HG02798 (cell line): ENCODE measurements around the gene ACOXL.

Experiments used
- ATAC-seq: cut with Tn5 transposase; IDR thresholded peaks from one replicate; pipeline ENCODE4 v1.9.1; 2021; ENCODE audit warnings: mild to moderate bottlenecking; ENCODE audit not compliant: unreplicated experiment, poor library complexity

The ACOXL gene

DNA sequence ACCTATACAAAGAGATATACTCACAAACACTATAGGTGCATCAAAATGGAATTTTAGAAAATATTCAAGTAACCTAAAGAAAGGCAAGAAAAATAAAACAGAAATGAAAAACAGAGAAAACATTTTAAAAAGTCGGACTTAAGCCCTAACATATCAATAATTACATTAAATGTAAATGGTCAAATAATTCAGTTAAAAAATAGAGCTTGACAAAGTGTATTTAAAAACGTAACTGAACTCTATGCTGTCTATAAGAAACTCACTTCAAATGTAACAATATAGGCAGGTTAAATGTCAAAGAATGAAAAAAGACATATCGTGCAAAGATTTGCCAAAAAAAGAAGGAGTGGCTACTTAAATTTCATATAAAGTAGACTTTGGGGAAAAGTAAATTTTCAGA, 163.9 kb downstream of the ACOXL start:
- ATAC-seq, result no peak

- no peak for ATAC-seq
Measured at GRCh38 chr2:110897966-110898365, 165.6 kb downstream of the ACOXL start.

DNA sequence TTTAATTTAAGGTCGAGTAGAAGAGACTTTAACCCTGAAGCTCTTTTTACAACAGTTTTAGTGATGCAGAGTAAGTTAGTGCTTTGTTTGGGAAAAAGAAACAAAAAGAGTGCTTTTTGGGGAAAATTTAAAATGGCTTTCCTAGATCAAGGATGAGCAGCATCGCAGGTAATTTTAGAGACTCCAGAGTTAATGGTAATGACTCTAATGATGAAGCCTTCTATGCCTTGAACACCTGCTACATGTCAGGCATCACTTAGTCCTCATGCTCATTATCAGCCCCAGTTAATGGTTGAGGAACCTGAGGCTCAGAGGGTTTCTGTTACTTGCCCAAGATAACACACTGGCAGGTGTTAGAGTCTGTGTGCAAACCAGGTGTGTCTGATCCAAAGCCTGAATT, 167.8 kb downstream of the ACOXL start:
- ATAC-seq, result no peak

- no peak for ATAC-seq
Measured at GRCh38 chr2:110903548-110903947, 171.2 kb downstream of the ACOXL start.

DNA sequence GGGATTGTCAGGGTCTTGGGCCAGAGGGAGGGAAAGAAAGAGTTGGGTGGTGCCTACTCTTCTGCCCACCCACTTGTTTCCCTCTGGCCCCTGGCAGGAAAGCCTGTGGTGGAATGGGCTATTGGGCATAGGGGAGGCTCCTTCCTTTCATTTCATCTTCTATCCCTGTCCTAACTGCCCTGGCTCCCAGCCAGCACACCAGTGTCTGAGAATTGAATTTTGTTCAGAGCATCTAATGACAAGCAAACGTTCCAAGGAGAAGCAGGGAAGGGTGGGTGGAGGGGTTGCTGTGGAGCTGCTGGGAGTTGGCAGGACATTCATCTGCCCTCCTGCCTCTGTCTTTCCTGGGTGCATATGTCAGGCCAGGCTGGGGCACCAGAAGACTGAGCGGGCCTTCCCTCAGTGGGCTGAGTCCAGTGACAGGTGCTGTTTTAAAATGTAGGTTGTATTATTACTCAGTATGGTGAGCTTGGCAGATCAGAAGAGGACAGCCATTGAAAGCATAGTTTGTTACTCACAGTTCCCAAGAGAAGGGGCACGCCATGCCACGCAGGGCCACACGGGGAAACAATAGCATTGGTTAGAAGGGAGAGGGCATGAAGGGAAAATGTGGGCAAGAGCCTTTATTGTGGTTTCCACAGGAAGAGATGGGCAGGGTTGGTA, 171.9 kb downstream of the ACOXL start:
- ATAC-seq, result no peak

GRCh38 chr2:110904779-110905148, 172.4 kb downstream of the ACOXL start:
- ATAC-seq, result no peak

GRCh38 chr2:110905217-110905616, 172.8 kb downstream of the ACOXL start:
- ATAC-seq, result no peak

DNA sequence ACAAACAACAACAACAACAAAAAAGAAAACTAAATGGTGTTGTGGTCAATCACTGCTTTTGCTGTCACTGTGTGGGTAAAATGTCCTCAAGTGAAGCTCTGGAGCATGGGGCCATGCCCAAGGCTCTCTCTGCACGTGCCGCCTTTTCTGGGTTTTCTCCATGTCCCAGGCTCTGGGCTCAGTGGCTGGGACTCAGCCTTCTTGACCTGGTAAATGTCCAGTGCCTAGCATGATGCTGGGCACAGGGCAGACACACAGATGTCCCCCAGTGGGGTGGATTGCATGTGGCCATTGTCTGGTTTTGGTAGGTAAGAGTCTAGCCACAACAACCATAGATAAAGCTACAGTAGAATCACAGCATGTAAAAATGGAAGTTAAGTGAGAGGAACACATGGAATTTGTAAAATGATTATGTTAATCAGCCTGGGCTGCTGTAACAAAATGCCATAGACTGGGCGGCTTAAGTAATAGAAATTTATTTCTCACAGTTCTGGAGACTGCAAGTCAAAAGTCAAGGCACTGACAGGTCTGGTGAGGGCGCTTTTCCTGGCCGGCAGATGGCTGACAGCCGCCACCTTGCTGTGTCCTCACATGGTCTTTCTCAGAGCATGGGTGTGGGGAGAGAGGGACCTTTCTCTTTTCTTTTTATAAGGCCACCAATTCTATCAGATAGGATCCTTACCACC, 174.4 kb downstream of the ACOXL start:
- ATAC-seq, result no peak

GRCh38 chr2:110909501-110909900, 177.1 kb downstream of the ACOXL start:
- no peak for ATAC-seq

- peak; percentile 51 for ATAC-seq
Measured at GRCh38 chr2:110910423-110910822, 178.1 kb downstream of the ACOXL start.

- ATAC-seq, result no peak
Measured at GRCh38 chr2:110919738-110920137, 187.4 kb downstream of the ACOXL start.

GRCh38 chr2:110925479-110925878, 193.1 kb downstream of the ACOXL start:
- no peak for ATAC-seq

GRCh38 chr2:110927526-110927925, 195.2 kb downstream of the ACOXL start:
- ATAC-seq, result no peak

GRCh38 chr2:110929528-110929927, 197.2 kb downstream of the ACOXL start:
- no peak for ATAC-seq

DNA sequence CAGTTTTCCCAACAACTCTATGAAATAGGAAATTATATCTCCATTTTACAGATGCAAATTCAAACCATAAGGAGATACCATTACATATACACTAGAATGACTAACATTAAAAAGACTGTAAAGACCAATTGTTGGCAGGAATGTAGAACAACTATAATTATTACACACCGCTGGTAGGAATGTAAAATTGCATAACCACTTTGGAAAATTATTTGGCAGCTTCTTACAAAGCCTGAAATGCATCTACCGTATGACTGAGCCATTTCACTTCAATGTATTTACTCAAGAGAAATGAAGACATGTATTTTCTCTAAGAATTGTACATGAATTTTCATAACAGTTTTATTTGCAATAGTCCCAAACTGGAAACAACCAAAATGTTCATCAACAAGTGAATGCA, 199.3 kb downstream of the ACOXL start:
- no peak for ATAC-seq

DNA sequence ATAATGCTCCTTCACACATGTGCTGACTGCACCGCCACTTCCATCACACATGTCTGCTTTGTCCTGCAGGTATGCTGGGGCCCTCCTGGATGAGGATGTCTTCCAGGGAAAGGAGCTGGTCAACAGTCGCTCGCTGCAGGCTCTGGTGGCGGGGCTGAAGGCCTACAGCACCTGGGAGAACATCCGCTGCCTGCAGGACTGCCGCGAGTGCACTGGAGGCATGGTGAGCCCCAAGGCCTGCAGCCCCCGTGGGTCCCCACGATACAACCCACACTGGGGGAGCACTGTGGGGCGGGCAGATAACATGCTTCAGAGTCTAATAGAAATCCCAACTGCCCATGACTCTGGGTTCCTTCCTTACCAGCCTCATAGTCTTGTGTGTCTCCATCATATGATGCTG, 201.0 kb downstream of the ACOXL start:
- no peak for ATAC-seq

- no peak for ATAC-seq
Measured at GRCh38 chr2:110934948-110935347, 202.6 kb downstream of the ACOXL start.

GRCh38 chr2:110940376-110940910, 208.1 kb downstream of the ACOXL start:
- no peak for ATAC-seq

GRCh38 chr2:110941226-110941625, 208.9 kb downstream of the ACOXL start:
- no peak for ATAC-seq

DNA sequence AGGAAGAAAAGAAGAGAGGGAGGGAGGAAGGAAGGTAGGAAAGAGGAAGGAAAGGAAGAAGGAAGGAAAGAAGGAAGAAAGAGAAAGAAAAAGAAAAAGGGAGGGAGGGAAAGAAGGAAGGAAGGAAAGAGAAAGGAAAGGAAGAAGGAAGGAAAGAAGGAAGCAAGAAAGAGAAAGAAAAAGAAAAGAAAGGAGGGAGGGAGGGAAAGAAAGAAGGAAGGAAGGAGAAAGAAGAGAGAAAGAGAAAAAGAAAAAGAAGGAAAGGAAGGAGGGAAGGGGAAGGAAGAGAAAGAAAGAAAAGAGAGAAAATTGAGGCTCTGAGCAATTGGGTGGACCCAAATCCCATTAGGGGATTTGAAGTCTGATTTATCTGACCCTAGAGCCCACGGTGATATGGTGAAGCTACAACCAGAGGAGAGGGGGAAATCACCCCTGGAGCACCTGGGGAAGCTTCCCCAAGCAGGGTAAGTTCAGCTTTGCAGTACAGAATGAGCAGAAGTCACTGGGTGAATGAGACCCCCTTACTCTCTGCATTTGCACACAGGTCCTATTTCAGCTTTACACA, 210.8 kb downstream of the ACOXL start:
- ATAC-seq, result no peak

- ATAC-seq, result no peak
Measured at GRCh38 chr2:110946902-110947301, 214.5 kb downstream of the ACOXL start.
